ENCODE measurements around the gene GYPC.
"Not testable (repeated sequence)": the region's sequence is repeated elsewhere in the genome, so short reads cannot be mapped to it uniquely, and the experiment has no call there.

GYPC gene

GRCh38 chr2:126668254-126668653 is 12.3 kb downstream of the GYPC start:
- no peak for DNase-seq (ENCODE audit: low read depth in 1 of 2, low spot score in 1 of 2)

GRCh38 chr2:126669772-126670171 is 13.8 kb downstream of the GYPC start:
- no peak for DNase-seq (ENCODE audit: low read depth in 1 of 2, low spot score in 1 of 2)

GRCh38 chr2:126671488-126671887 is 15.5 kb downstream of the GYPC start:
- no peak for DNase-seq (ENCODE audit: low read depth in 1 of 2, low spot score in 1 of 2)

GRCh38 chr2:126672980-126673605 is 17.1 kb downstream of the GYPC start:
- no peak for DNase-seq (ENCODE audit: low read depth in 1 of 2, low spot score in 1 of 2)

GRCh38 chr2:126674075-126674744 is 18.3 kb downstream of the GYPC start:
- DNase-seq (ENCODE audit: low read depth in 1 of 2, low spot score in 1 of 2), result no peak

- DNase-seq (ENCODE audit: low read depth in 1 of 2, low spot score in 1 of 2), result no peak
These were observed 19.7 kb downstream of the GYPC start for GRCh38 chr2:126675637-126676036.

GRCh38 chr2:126676221-126677175 is 20.5 kb downstream of the GYPC start:
- no peak for DNase-seq (ENCODE audit: low read depth in 1 of 2, low spot score in 1 of 2)

- DNase-seq (ENCODE audit: low read depth in 1 of 2, low spot score in 1 of 2), result no peak
These were observed 21.2 kb downstream of the GYPC start for GRCh38 chr2:126677176-126677538.

GRCh38 chr2:126678269-126679065 is 22.5 kb downstream of the GYPC start:
- no peak for DNase-seq (ENCODE audit: low read depth in 1 of 2, low spot score in 1 of 2)

- no peak for DNase-seq (ENCODE audit: low read depth in 1 of 2, low spot score in 1 of 2)
These were observed 23.2 kb downstream of the GYPC start for GRCh38 chr2:126679094-126679713.

GRCh38 chr2:126681505-126681904 is 25.5 kb downstream of the GYPC start:
- no peak for DNase-seq (ENCODE audit: low read depth in 1 of 2, low spot score in 1 of 2)

- DNase-seq (ENCODE audit: low read depth in 1 of 2, low spot score in 1 of 2), result no peak
These were observed 29.7 kb downstream of the GYPC start for GRCh38 chr2:126685629-126686028.

- DNase-seq (ENCODE audit: low read depth in 1 of 2, low spot score in 1 of 2), result no peak
These were observed 30.3 kb downstream of the GYPC start for GRCh38 chr2:126686286-126686685.

GRCh38 chr2:126686841-126687485 is 31.0 kb downstream of the GYPC start:
- DNase-seq (ENCODE audit: low read depth in 1 of 2, low spot score in 1 of 2), result no peak

- DNase-seq (ENCODE audit: low read depth in 1 of 2, low spot score in 1 of 2), result no peak
These were observed 31.5 kb downstream of the GYPC start for GRCh38 chr2:126687503-126687902.

GRCh38 chr2:126688594-126688993 is 32.6 kb downstream of the GYPC start:
- DNase-seq (ENCODE audit: low read depth in 1 of 2, low spot score in 1 of 2), result not testable (repeated sequence)

- not testable (repeated sequence) for DNase-seq (ENCODE audit: low read depth in 1 of 2, low spot score in 1 of 2)
These were observed 36.3 kb downstream of the GYPC start for GRCh38 chr2:126692241-126692640.

GRCh38 chr2:126692934-126693592 is 37.1 kb downstream of the GYPC start:
- DNase-seq (ENCODE audit: low read depth in 1 of 2, low spot score in 1 of 2), result not testable (repeated sequence)

- no peak for DNase-seq (ENCODE audit: low read depth in 1 of 2, low spot score in 1 of 2)
These were observed 40.9 kb downstream of the GYPC start for GRCh38 chr2:126696644-126697520.

Data from activated T-helper 1 cell treated with anti-CD3 and anti-CD28 coated beads, Interleukin-2, amount 50 U/mL, for 16 hours (primary cell).